LNCaP clone FGC (cell line): ENCODE measurements around the gene NCOA5.

Source experiments
- DNase-seq: peaks from one replicate; pipeline ENCODE4 v3.0.0-alpha.2; 2011; ENCODE audit warnings: low read depth
- H3K4me3 ChIP-seq: 2 replicates; pipeline ENCODE4 v1.5.1; 2011; ENCODE audit warnings: mild to moderate bottlenecking, low read depth, low read length, control low read depth
- CTCF ChIP-seq: IDR thresholded peaks from 2 replicates; pipeline ENCODE4 v1.5.1; 2012; ENCODE audit warnings: mild to moderate bottlenecking; ENCODE audit not compliant: control insufficient read depth, insufficient read depth; ENCODE audit errors: extremely low read depth

Gene NCOA5

GRCh38 chr20:46132705-46133120, 43.0 kb upstream of the NCOA5 start:
- DNase-seq, result no peak
- H3K4me3 ChIP-seq, result no peak overlapping the region
- peak; percentile 95 for TF ChIP-seq CTCF

- DNase-seq, result no peak
- no peak overlapping the region for H3K4me3 ChIP-seq
- no peak for TF ChIP-seq CTCF
Observed at GRCh38 chr20:46131396-46131795, 41.6 kb upstream of the NCOA5 start.

GRCh38 chr20:46130534-46130933, 40.8 kb upstream of the NCOA5 start:
- no peak for TF ChIP-seq CTCF
- no peak overlapping the region for H3K4me3 ChIP-seq
- DNase-seq, result no peak

- no peak for TF ChIP-seq CTCF
- no peak overlapping the region for H3K4me3 ChIP-seq
- no peak for DNase-seq
Observed at GRCh38 chr20:46129955-46130481, 40.3 kb upstream of the NCOA5 start.

GRCh38 chr20:46128310-46129151, 38.8 kb upstream of the NCOA5 start:
- DNase-seq, result no peak
- peak; percentile 83 for TF ChIP-seq CTCF
- H3K4me3 ChIP-seq, result no peak overlapping the region

- no peak for TF ChIP-seq CTCF
- DNase-seq, result no peak
- no peak overlapping the region for H3K4me3 ChIP-seq
Observed at GRCh38 chr20:46127396-46128010, 37.7 kb upstream of the NCOA5 start.
